HG03342 (cell line): Measurements from ENCODE around the gene MCTP1.

ENCODE experiments used
- ATAC-seq: cut with Tn5 transposase; IDR thresholded peaks from one replicate; pipeline ENCODE4 v1.9.1; 2021; ENCODE audit warnings: mild to moderate bottlenecking, moderate library complexity; ENCODE audit not compliant: unreplicated experiment

The MCTP1 gene

DNA sequence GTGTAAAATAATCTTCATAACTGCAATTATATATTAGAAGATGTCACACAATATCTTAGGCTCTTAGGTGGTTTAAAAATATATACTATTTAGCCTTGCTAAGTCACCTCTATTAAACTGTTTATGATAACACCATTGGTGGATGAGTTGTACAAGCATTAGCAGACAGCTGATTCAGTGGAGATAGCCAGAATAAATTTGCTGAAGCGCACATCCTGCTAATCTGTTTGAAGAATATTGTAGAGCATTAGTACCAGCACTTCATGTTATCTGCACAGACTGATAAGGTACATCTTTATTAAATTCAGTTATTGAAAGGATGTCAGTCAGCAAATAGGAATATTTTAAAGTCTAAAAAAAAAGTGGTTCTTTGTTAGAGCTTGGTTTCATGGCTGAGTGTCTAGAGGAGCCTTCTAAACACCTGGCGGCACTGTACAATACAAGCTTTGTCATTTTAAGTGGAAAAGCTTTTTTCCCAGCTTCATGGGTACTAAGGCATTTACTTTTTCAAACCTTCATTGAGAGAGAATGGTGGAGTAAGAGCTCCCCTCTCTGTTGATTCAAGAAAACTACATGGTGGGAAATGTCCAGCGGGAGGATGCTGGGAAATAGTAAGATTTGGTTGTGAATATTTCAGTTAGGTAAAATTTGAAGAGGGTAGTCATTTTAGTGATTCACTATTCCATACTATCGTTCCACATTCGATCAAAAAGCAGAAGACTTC is 391.3 kb downstream of the MCTP1 start:
- no peak for ATAC-seq

DNA sequence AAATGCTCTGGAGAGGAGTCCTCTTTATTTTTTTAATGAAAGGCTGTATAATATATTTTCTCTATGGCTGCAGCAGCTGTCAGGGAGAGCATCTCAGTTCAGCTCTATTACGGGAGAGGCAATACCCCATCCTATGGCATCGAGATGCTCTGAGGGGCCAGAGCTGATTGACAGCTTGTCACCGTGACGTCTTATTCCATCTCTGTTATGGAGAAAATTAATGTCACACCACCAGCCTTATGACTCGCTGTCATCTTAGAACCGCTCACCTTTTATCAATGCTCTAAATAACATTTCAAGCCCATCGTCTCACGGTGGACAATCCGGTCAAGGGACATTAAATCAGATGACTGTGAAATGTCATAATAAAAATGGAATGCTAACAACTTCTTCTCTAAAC is 392.9 kb downstream of the MCTP1 start:
- no peak for ATAC-seq

DNA sequence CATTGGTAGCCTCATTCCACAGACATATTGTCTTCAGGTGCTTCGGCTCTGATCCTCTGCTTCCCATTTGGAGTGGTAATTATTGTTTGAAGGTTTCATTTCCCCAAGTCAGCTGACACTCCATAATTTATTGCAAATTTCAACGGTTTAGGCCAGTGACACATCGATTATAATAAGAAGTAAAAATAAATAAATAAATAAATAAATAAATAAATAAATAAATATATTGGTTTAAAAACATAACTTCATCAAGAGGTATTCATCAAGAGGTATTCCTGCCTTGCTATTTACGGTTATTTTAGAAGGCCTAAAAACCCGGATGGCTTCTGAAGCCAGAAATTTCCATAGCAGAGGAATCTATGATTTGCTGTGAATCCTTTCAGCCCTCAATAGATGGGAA is 393.3 kb downstream of the MCTP1 start:
- no peak for ATAC-seq

DNA sequence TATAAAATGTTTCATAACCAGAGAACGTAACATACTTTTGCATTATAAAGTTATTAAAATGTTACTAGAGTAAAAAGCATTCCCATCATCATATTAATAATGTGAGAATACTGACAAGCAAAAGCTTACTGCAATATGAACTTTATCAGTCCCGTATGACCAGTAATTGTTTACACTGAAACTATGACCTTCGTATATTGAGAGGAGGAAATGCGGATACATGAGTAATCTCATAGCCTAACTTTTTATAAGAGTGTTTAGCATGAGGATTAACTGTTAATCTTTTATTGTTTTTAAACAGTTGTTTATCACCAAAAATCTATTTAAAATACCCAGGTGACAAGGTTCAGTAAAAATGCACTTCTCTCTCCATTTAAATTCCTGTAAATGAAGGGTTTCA is 394.0 kb downstream of the MCTP1 start:
- ATAC-seq = no peak

DNA sequence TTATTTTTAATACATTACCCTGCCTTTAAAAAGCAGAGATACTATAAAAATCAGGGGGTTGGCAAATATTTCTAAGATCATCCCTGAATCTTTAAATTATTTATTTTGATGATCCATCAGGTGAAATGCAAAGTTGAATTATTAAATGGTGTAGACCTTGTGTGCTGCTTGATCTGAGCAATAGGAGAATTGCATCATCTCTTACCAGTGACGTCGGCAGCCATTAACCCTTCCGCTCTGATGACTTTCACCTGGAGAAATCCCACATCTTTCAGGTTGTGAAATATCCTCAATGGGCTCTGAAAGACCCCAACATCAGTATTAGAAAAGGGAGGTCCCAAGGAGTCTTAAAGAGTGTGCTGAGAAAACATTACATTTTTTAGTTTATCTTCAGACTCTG is 396.2 kb downstream of the MCTP1 start:
- ATAC-seq = no peak

DNA sequence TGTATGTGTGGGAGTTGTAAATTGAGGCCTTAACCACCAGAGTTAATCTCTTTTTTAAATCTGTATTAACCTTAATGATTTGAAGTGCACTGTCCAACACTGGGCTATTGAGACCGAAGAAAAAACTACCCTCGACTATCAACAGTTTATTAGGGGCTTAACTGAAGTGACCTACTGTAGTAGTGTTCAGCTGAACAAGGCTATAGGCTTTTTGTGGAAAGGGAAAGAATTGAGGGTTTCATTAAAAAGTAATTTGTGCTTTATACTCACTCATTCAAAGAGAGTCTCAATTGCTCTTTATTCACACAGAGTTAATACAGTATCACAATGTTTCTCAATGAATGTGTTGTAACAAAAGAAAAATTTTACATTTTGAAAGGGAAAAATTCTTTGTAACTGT is 399.0 kb downstream of the MCTP1 start:
- no peak for ATAC-seq

DNA sequence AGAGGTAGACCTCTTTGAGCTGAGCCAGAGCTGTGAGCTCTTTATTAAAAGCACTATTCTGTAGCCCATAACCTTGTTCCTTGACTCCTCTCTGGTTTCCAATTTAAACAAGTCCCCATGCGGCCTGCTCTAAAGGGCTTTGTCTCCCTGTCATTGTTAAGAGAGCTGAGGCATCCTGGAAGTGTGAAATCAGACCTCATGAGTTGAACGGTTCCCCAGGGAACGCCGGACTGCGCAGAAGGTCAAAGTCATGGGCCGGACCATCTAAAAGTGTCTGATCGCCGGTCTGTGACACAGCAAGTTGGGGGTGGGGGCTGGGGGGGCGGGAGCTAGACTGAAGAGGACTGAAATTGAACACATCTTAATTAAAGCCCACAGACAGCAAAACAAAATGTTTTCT is 400.6 kb downstream of the MCTP1 start:
- ATAC-seq = no peak

DNA sequence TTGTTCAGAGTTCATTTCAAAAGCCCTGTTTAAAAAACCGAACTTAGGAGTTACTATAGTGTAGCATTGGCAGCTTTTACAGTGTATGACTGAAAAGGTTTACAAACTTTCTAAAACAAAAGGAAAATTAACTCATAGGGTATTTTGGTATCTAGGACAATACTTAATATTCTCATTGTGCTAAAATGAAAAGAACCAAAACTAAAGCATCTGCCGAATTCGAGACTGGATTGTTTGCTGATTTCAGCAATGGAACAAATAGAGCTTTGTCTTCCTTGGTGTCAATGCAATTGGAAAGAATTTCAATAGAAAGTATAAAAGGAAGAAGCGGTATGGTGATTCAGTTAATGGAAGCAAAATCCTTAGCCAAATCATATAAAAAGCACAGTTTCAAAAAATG is 412.4 kb downstream of the MCTP1 start:
- ATAC-seq = no peak

DNA sequence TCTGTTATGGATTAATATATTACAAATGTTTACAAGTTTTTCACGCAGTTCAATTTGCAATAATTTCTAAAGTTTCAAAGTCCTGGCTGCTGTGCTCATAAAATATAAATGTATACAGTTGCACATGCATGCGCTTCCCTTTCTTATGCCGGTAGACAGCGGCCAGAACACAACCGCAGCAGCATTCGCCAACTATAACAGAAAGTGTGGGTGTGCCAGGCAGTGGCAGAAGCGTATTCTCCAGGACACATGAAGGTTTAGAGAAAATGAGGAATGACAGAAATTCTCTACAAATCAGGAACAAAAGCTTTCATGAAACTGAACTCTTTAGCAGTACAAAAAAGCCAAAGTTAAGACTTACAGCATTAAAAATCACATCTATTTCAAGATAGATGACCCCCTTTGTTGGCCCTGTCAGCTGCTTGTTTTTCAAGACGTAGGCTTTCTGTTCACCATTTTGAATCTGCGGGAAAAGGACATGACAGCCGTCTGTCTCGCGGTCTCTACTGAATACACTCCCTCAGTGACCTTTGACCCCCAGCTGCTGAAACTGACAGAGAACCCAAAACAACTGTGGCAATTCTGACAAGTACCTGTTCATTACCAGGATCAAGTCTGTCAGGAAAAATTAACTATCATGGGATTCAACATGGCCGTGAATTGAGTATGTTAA is 414.2 kb downstream of the MCTP1 start:
- no peak for ATAC-seq

DNA sequence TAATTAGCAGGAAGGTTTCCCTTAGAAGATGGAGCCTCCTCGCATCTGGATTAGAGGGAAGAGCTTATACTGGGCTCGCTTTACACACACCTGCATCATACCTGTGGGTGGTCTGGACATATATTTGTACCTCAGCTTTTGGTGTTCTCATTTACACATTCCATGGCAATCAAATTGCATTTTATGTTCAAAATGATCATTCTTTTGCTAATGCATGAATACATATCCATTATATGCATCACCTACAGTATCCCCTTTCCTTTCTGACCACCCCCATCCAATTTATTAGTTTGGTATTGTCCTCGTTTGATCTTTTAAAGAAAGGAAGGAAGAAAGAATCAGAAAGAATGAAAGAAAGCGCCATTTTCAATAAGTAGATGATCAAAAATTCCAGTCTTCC is 415.0 kb downstream of the MCTP1 start:
- no peak for ATAC-seq

DNA sequence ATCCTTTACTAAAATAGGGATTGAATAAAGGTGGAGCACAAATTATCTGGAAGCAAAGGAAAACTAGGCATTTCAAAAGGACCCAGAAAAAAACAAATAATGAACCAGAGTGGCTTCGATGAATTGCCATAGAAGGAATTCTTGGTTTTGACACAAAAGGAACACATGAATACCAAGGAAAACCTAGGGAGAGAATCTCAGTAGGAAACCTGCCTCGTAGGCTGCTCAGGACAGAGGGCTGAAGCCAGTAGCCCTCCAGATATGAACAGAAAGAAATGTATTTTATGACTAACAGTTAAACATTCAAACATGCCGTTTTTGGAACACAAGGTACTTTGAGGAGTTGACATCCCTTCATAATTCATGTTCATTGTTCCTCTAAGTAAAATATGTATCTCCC is 420.9 kb downstream of the MCTP1 start:
- no peak for ATAC-seq

DNA sequence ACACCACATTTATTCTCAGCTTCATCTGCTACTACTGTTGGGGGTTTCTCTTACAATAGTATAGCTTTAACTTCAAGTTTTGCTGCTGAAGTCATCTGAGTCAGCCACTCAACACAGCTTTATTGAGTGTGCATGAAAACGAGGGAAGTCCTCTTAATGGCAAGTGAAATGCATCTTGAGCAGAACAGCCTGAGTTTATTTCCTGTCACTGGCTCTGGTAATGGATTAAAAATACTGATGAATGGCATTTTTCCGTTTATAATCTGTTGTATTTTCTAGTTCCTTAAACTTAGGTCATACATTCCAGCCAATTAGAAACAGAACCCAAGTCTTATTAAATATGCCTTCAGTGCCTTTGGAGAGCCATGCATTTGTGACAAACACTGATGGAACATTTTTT is 427.8 kb downstream of the MCTP1 start:
- ATAC-seq = no peak

DNA sequence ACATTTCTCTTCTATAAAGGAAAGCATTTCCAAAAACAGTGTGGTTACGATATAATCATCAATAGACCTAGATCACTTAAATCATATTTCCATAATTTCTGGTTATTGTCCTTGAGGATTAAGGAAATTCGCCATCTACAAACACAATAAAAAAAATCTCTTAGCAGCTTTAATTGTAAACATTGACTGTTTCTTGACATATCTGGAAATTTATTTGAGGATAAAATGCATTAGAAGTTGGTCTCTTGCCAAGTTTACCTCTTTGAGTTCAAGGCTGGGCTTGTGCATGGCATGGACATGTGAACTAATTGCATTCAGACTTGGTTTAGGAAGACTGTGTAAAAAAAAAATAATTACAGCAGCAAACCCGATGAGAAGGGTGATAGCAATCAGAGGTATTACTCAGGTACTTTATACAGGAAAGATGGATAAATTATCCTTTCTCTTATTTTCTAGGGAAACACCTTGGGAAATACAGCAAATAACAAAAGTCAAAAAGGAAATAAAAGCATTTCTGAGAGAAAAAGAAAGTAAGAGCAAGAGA is 428.6 kb downstream of the MCTP1 start:
- no peak for ATAC-seq

DNA sequence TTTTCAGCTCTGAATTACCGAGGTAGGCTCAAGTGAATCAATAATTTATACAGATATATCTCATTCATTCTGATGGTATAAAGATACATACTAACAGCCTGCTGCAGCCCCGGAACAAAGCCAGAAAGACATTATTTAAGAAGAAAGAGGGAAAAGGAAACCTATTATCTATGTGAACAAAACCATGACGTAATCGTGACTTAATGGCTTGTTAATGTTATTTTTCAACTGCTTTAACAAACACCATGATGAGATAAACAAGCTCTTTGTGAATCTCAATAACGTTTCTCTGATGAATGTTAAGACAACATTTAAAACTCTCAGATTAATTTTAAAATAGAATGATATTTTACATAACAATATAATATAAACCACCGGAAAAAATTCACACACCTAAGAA is 429.4 kb downstream of the MCTP1 start:
- ATAC-seq = no peak

DNA sequence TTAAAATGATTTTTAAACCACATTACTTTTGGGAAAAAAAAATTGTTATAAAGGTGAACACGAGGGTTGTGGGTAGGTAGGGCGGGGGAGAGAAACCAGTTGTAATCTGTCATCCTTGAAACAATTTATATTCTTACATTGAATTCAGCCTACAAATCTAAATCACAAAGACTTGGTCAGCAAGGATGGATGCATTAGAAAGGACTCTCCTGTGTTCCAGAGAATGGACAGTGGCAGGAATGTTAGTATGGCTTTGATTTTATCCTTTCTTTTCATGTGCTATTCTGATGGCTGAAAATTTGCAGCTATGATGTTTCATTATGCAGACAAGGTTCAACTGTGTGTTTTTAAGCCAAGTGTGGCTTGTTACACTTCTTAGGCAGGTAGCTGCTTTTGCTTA is 431.8 kb downstream of the MCTP1 start:
- ATAC-seq = no peak

DNA sequence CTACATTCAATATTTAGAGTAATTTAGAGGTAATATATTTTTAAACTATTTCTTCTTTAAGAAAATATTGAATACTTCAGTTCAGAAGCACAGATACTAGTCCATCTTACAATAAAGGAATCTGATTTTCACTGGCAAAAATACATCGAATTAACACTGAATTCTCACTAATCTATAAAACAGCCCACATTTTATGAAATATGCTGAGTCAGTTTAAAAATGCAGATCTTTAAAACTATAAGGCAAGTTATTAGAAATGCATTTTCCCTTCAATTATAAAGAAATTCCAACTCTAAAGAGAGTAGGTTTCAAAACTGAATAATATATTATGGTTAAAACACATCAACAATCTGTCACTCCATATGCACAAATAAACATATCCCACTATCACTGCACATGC is 433.9 kb downstream of the MCTP1 start:
- ATAC-seq = no peak

DNA sequence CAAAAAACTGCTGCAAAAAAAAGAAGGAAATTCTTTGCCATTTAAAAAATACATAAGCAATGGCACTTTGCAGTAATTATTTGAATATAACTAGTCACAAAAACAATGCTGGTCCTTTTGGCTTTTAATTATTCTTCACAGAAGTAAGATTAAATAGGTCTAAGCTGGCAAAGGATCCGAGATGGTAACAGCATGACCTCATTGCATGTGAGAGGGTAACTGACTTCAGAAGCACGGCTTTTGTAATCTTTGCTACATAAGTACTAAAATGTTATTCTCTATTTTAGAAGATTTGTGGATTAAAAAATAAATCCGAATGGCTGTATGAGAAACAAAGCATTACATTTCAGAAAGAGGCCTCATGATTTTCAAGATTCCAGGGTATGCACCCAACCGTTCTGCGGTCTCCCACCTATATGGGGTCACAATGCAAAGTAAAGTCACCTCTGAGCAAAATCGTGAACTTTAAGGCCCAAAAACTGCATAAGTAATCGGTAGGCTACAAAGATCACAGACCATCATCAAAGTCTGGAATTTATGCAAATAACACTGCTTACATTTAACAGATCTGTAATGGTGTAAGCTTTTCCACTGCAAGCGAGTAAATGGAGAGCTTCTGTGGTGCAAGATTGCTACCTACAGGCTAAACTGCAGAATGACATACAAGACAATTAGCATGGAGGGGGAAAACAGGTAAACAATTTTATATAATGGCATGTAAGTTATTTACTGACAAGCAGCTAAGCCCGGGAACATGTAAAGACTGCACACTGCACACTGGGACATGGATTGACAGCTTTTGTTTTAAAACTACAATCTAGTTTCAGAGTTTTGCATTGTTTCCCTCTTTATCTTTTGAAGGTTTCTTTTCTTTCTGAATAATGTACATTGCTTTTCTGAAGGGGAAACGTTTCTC is 434.8 kb downstream of the MCTP1 start:
- peak; percentile 95 for ATAC-seq

DNA sequence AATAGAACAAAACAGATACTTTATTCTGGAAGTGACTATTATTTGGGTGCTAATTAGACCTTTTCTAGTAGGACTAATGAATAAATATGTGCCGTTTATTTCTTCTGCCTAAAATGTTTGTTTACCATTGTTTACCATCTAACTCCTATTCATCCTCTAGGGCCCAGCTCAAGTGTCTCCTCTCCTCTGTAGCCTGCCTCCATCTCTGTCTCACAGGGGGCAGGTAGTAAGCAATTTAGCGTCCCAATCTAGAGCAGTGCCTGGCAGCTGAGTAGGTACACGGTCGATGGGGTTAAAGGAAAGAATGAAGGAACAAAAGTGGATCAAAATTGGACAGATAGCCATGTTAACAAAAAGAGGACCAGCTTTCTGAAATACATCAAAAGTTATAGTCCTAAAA is 435.6 kb downstream of the MCTP1 start:
- ATAC-seq = no peak

DNA sequence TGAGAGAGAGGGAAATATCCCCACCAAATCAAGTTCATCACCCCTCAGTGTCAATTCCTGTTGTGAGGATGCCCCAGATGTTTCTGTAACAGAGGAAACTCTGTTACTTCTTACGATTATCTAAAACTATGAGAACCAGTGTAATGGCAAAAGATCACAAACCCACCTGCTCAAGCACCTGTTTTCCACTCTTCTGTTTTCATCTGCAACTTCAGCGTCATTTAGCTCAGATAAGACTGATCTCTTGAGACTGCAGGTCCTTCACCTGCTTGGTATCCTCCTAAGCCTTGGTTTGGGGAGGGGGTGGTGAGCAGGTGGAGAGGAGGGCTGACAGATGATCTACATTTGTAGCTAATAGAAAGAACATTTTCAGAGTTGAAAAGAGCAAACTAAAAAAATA is 437.2 kb downstream of the MCTP1 start:
- no peak for ATAC-seq

DNA sequence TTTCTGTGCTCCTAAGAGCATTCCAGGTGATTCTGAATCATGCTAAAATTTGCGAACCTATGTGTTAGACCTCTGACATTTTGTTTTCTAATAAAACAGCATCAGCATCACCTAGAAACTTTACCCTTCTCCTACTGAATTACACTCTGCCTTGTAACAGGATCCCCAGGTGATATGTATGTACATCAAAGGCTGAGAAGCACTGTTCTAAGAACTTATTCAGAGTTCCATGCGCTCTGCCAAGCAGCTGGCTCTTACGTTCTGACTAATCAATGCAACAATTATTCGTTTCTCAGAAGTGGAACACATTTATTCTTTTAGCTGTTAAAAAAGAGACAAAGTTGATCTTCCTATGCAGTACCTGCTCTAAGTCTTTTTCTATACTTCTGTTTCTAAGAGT is 437.9 kb downstream of the MCTP1 start:
- no peak for ATAC-seq

DNA sequence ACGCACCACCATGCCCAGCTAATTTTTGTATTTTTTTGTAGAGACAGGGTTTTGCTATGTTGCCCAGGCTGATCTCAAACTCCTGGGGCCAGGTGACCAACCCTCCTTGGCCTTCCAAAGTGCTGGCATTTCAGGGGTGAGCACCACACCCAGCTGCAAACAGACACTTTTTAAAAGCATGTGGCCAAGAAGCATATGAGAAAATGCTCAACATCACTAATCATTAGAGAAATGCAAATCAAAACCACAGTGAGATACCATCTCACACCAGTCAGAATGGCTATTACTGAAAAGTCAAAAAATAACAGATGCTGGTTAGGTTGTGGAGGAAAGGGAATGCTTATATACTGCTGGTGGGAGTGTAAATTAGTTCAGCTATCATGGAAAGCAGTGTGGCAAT is 439.2 kb downstream of the MCTP1 start:
- peak; percentile 40 for ATAC-seq
